Hepatocyte (in vitro differentiated cells): ENCODE measurements around the gene KIAA2012. TPM values are rescaled to one million over a fixed set of nuclear protein-coding genes. Genes with fewer than 3 reads are reported as not detected.

Source experiments
- DNase-seq: peaks from one replicate; pipeline ENCODE4 v3.0.0-alpha.2; 2016; ENCODE audit warnings: low spot score
- H2AFZ ChIP-seq: fragments of 200-600 bp; sonication (generic); 2 replicates; pipeline ENCODE4 v1.6.0; 2016; ENCODE audit warnings: antibody characterized with exemption, mild to moderate bottlenecking
- H3K27ac ChIP-seq: fragments of 200-600 bp; sonication (generic); 2 replicates; pipeline ENCODE4 v1.5.1; 2016; ENCODE audit warnings: mild to moderate bottlenecking
- H3K27me3 ChIP-seq: fragments of 200-600 bp; sonication (generic); 2 replicates; pipeline ENCODE4 v1.6.1; 2016
- H3K36me3 ChIP-seq: fragments of 200-600 bp; sonication (generic); replicated peaks from 2 replicates; pipeline ENCODE4 v1.5.1; 2016; ENCODE audit warnings: low read depth; ENCODE audit not compliant: insufficient read depth
- H3K4me1 ChIP-seq: fragments of 200-600 bp; sonication (generic); 2 replicates; pipeline ENCODE4 v1.5.1; 2016; ENCODE audit warnings: mild to moderate bottlenecking, moderate library complexity; ENCODE audit not compliant: insufficient read depth
- H3K4me2 ChIP-seq: fragments of 200-600 bp; sonication (generic); 2 replicates; pipeline ENCODE4 v1.6.0; 2016
- H3K4me3 ChIP-seq: fragments of 200-600 bp; sonication (generic); 2 replicates; pipeline ENCODE4 v1.5.1; 2016; ENCODE audit warnings: mild to moderate bottlenecking
- H3K79me2 ChIP-seq: fragments of 200-600 bp; sonication (generic); 2 replicates; pipeline ENCODE4 v1.6.0; 2017; ENCODE audit warnings: mild to moderate bottlenecking
- H3K9me2 ChIP-seq: fragments of 200-600 bp; sonication (generic); replicated peaks from 2 replicates; pipeline ENCODE4 v1.6.0; 2017; ENCODE audit warnings: mild to moderate bottlenecking; ENCODE audit not compliant: insufficient read depth
- H3K9me3 ChIP-seq: fragments of 200-600 bp; sonication (generic); 2 replicates; pipeline ENCODE4 v1.5.1; 2016; ENCODE audit warnings: low read depth, mild to moderate bottlenecking
- H4K20me1 ChIP-seq: fragments of 200-600 bp; sonication (generic); 2 replicates; pipeline ENCODE4 v1.6.0; 2016; ENCODE audit warnings: mild to moderate bottlenecking; ENCODE audit not compliant: insufficient read depth, poor library complexity, severe bottlenecking
- EZH2 ChIP-seq: fragments of 200-600 bp; sonication (generic); IDR thresholded peaks from 2 replicates; pipeline ENCODE4 v1.6.1; 2016; ENCODE audit warnings: antibody characterized with exemption, mild to moderate bottlenecking, borderline replicate concordance
- EZH2phosphoT487 ChIP-seq: fragments of 200-600 bp; sonication (generic); IDR thresholded peaks from one replicate; pipeline ENCODE4 v1.6.1; 2018; ENCODE audit warnings: antibody characterized with exemption, mild to moderate bottlenecking, low read depth, moderate library complexity; ENCODE audit not compliant: unreplicated experiment, severe bottlenecking
- WGBS: methylation state at CpG from one replicate; pipeline ENCODE4 v1.1.6; 2016; ENCODE audit warnings: low lambda C conversion rate; ENCODE audit errors: missing lambda C conversion rate; 5-methylcytosine and 5-hydroxymethylcytosine counted together
- polyA plus RNA-seq: library from polyadenylated mRNA; unstranded; fragments of >200 nt; fragmentation: Nextera tagmentation; extraction: Ambion mirVana; gene quantifications from 2 replicates; pipeline ENCODE4 v1.2.1, GENCODE V29; 2016
- total RNA-seq: library from RNA; depleted of rRNA; stranded (reverse); fragments of >200 nt; gene quantifications from 2 replicates; pipeline ENCODE4 v1.2.3, GENCODE V29; 2014
- TF ChIP-seq, protein P1 (sequence below): fragments of 200-600 bp; sonication (generic); IDR thresholded peaks from 2 replicates; pipeline ENCODE4 v1.5.1; 2016; ENCODE audit warnings: antibody characterized with exemption, mild to moderate bottlenecking; ENCODE audit not compliant: poor library complexity

Gene KIAA2012
- total and polyA plus RNA-seq, 2 experiments from 2014 or later, result 0.27 TPM; not detected in 1

DNA sequence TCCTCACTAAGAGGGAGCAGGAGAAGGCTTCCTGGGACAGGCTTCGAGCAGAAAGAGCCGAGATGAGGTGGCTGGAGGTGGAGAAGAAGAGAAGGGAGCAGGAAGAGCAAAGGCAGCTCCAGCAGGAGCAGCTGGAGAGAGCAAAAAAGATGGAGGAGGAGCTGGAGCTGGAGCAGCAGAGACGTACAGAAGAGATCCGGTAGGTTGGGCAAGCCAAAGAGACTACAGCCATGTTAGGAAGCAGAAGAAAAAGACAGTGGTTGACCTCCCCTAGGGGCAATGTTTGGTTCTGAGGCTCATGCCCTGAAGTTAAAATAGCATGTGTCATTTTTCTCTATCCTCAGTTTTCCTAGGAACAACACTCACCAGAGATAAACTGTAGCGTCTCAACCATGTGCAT, 120.2 kb downstream of the KIAA2012 start:
- WGBS, result 94% methylated on average over 5 of the region's 5 CpGs
- no peak for DNase-seq
- H3K4me1 ChIP-seq, result no peaks in the 10 kb centered on the region
- H3K27ac ChIP-seq, result no peak overlapping the region
- no peak overlapping the region for H3K4me2 ChIP-seq
- no peaks in the 10 kb centered on the region for H3K9me2 ChIP-seq
- no peaks in the 10 kb centered on the region for H3K9me3 ChIP-seq
- H2AFZ ChIP-seq, result no peak overlapping the region
- H3K4me3 ChIP-seq, result no peak overlapping the region
- H3K36me3 ChIP-seq, result no peaks in the 10 kb centered on the region
- TF ChIP-seq EZH2phosphoT487, result no peak
- no peak for TF ChIP-seq EZH2
- TF ChIP-seq, protein P1, sequence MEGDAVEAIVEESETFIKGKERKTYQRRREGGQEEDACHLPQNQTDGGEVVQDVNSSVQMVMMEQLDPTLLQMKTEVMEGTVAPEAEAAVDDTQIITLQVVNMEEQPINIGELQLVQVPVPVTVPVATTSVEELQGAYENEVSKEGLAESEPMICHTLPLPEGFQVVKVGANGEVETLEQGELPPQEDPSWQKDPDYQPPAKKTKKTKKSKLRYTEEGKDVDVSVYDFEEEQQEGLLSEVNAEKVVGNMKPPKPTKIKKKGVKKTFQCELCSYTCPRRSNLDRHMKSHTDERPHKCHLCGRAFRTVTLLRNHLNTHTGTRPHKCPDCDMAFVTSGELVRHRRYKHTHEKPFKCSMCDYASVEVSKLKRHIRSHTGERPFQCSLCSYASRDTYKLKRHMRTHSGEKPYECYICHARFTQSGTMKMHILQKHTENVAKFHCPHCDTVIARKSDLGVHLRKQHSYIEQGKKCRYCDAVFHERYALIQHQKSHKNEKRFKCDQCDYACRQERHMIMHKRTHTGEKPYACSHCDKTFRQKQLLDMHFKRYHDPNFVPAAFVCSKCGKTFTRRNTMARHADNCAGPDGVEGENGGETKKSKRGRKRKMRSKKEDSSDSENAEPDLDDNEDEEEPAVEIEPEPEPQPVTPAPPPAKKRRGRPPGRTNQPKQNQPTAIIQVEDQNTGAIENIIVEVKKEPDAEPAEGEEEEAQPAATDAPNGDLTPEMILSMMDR, result no peak
- H3K79me2 ChIP-seq, result no peaks in the 10 kb centered on the region
- H4K20me1 ChIP-seq, result no peaks in the 10 kb centered on the region
- H3K27me3 ChIP-seq, result no peaks in the 10 kb centered on the region

DNA sequence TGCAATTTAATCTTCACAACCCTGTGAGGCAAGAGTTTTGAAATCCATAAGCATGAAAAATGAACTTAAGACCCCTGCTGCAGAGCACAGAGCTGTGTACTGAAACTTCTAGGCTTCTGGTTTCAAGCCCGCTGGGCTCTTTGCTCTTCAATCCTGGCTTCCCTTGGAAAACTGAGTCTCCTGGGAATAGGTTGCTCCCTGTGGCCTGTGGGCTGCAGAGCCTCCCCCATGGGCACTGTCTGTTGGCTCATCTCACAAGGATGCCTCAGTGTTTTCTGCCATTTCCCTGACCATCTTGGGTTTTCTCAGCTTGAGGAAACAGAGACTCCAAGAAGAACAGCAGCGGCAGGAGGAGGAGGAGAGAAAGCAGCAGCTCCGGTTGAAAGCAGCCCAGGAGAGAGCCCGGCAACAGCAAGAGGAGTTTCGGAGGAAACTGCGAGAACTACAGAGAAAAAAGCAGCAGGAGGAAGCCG, 120.9 kb downstream of the KIAA2012 start:
- 82% methylated on average over 7 of the region's 7 CpGs for WGBS
- Histone ChIP-seq H4K20me1 (no peaks in the 10 kb centered on the region), H3K27me3 (no peaks in the 10 kb centered on the region), H3K4me2 (no peak overlapping the region), H3K9me3 (no peaks in the 10 kb centered on the region), H3K4me1 (no peaks in the 10 kb centered on the region), H3K4me3 (no peak overlapping the region), H3K79me2 (no peaks in the 10 kb centered on the region), H3K27ac (no peak overlapping the region), H3K36me3 (no peaks in the 10 kb centered on the region), H2AFZ (no peak overlapping the region), H3K9me2 (no peaks in the 10 kb centered on the region)
- TF ChIP-seq, protein P1, result no peak
- TF ChIP-seq EZH2phosphoT487 (no peak), EZH2 (no peak)
- DNase-seq, result no peak

DNA sequence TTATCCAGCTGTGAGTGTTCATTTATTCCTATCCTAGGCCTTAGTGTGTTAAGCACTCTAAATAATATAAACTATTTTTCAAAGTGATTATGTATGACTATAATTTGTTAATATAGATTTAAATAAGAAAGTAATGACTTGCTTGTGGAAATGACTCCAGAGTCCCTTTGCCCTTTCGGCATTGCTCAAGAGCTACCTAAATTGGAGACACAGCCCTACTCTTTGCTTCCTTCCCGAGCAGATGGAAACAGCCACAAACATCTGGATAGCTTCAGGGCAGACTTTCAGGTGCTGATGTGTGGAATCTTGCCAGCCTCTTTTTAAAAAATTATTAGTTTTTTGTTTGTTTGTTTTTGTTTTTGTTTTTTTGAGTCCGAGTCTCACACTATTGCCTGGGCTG, 121.4 kb downstream of the KIAA2012 start:
- no peak for TF ChIP-seq EZH2
- TF ChIP-seq, protein P1, result no peak
- no peak for TF ChIP-seq EZH2phosphoT487
- Histone ChIP-seq H4K20me1 (no peaks in the 10 kb centered on the region), H3K36me3 (no peaks in the 10 kb centered on the region), H2AFZ (no peak overlapping the region), H3K4me2 (no peak overlapping the region), H3K4me3 (no peak overlapping the region), H3K9me3 (no peaks in the 10 kb centered on the region), H3K27ac (no peak overlapping the region), H3K4me1 (no peaks in the 10 kb centered on the region), H3K9me2 (no peaks in the 10 kb centered on the region), H3K79me2 (no peaks in the 10 kb centered on the region), H3K27me3 (no peaks in the 10 kb centered on the region)
- DNase-seq, result no peak
- WGBS, result 73% methylated on average over 3 of the region's 3 CpGs

DNA sequence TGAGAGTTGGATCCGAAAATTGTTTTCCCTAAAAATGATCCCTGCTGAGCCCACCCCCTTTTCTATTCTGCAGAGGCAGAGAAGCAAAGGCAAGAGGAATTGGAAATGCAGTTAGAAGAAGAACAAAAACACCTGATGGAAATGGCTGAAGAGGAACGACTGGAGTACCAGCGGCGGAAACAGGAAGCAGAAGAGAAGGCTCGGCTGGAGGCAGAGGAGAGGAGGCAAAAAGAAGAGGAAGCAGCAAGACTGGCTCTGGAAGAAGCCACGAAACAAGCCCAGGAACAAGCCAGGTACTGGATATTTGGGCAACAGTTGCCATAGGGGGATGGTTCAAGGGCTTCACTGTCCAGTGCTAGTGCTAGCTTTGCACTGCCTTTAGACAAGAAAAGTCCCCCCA, 123.7 kb downstream of the KIAA2012 start:
- no peaks in the 10 kb centered on the region for H4K20me1 ChIP-seq
- no peak overlapping the region for H3K4me2 ChIP-seq
- H3K36me3 ChIP-seq, result no peaks in the 10 kb centered on the region
- H3K79me2 ChIP-seq, result no peaks in the 10 kb centered on the region
- no peaks in the 10 kb centered on the region for H3K27me3 ChIP-seq
- TF ChIP-seq EZH2 (no peak), EZH2phosphoT487 (no peak)
- TF ChIP-seq, protein P1, result no peak
- no peak overlapping the region for H2AFZ ChIP-seq
- WGBS, result 85% methylated on average over 6 of the region's 6 CpGs
- no peaks in the 10 kb centered on the region for H3K9me2 ChIP-seq
- H3K9me3 ChIP-seq, result no peaks in the 10 kb centered on the region
- H3K4me3 ChIP-seq, result no peak overlapping the region
- no peak overlapping the region for H3K27ac ChIP-seq
- DNase-seq, result no peak
- no peaks in the 10 kb centered on the region for H3K4me1 ChIP-seq
